NCI-H187 treated with DMSO at 0.1 percent for 48 hours (cell line): ENCODE results near the gene C4orf36.

Source experiments
- DNase-seq: peaks from one replicate; lab custom pipeline; 2025; lab: John Stamatoyannopoulos, UW

Gene C4orf36

GRCh38 chr4:86855572-86855971 is 36.6 kb downstream of the C4orf36 start:
- DNase-seq = no peak

DNA sequence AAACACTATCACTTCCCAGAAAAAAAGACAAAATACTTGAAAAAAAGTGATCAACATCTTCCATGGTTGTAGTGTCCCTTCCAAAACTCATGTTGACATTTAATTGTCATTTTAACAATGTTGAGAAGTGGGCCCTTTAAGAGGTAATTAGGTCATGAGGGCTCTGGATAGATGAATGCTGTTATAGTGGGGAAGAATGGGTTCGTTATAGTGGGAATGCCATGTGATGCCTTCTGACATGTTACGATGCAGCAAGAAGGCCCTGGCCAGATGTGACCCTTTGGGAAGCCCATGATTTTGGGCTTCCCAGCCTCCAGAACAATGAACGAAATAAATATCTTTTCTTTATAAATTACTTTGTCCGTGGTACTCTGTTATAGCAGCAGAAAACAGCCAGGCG is 39.0 kb downstream of the C4orf36 start:
- DNase-seq = no peak

DNA sequence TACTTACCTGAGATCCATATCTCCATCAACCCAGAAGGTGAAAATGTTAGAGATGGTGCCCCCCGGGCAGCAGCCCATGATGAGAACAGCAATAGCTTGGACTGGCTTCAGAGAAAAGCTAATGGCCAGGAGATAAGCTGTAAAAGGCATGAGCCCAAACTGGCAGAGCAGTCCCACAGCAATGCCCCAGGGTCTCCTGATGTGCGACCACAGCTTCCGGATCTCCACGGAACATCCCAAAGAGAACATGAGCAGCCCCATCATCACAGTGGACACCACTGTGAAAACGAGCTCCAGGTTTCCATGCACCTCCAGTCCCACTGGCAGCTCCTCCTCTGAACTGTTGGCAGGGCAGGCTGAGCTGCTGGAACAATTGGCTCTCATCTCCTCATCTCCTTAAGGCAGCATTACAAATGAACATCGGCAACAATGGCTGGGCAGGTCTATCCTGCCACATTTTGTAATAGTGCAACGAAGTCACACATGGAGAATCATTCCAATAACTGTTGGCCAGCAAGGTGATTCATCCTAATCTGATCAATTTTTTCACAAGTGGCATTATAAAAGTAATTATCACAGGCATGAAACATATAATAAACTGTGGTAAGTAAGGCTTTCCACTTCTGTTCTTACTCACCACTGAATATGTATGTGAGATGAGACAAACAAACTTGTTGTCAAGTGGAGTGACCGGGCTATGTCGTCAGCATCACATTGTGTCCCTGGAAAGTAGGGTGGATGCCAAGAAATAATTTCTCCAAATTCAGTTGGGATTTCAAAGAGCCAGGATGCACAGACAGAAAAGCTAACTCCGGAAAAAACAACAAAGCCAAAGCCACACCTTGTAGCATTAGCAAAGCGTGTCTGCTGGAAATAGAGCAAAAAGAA is 43.2 kb downstream of the C4orf36 start, which contains the start of gene SLC10A6:
SLC10A6 (minus strand) TSS at position 653 of the 888 bp plus-strand sequence; CDS start at position 384, 269 bp downstream.
- no peak for DNase-seq

DNA sequence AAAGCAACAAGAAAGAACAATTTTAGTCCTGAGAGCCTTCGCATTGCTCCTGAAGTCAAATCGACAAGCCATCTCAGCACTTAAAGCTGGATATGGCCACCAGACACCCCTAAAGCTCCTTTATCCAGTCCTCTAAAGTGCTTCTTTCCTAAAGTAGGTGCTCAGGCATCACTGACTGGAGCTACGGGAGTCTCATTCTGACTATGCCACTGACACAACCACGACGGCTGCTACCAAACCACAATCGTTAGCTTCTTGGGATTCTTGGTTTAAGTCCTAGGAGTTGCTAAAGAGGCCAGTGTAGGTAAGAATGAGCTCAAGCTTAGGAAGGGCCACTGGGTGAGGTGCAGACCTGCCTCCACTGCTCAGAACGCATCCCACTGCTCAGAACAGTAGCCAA is 44.1 kb downstream of the C4orf36 start:
- DNase-seq = no peak

- no peak for DNase-seq
Measured at GRCh38 chr4:86847571-86847970, 44.7 kb downstream of the C4orf36 start.

DNA sequence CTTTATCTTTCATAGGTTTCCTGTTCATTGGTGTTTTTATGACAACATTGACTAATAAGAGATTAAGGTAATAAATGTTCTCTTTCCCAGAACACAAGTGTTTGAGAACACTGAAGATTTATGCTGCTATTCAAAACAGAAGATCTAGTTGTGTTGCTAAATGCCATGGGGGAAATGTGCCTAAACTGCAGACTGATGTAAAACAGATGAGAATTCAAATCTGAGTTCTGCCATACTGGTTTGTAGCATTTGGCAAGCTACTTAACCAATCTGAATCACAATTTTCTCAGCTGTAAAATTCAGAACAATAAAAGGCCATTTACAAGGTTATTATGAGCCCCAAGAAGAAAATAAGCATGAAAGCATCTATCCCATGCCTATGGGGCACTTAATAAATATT is 45.3 kb downstream of the C4orf36 start:
- DNase-seq = no peak

GRCh38 chr4:86845593-86845992 is 46.6 kb downstream of the C4orf36 start:
- DNase-seq = no peak

DNA sequence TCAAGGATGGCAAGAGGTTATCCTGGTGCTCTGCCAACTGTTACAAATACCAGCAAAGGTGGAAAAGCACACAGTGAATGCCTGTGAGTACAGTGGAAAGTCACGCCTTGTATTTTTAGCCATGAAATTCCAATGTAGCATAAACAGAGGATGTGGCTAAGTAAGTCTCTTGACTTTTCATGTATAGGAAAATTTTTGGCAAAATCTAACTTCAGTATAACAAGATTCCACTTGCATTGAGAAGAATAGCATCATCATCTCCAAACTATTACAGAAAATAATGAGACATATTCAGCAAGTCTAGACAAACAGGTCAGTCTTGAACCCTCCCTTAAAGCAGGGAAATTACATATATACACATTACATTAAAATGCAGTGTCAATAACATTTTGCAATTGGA is 50.9 kb downstream of the C4orf36 start:
- no peak for DNase-seq

GRCh38 chr4:86840858-86841257 is 51.4 kb downstream of the C4orf36 start:
- DNase-seq = no peak

DNA sequence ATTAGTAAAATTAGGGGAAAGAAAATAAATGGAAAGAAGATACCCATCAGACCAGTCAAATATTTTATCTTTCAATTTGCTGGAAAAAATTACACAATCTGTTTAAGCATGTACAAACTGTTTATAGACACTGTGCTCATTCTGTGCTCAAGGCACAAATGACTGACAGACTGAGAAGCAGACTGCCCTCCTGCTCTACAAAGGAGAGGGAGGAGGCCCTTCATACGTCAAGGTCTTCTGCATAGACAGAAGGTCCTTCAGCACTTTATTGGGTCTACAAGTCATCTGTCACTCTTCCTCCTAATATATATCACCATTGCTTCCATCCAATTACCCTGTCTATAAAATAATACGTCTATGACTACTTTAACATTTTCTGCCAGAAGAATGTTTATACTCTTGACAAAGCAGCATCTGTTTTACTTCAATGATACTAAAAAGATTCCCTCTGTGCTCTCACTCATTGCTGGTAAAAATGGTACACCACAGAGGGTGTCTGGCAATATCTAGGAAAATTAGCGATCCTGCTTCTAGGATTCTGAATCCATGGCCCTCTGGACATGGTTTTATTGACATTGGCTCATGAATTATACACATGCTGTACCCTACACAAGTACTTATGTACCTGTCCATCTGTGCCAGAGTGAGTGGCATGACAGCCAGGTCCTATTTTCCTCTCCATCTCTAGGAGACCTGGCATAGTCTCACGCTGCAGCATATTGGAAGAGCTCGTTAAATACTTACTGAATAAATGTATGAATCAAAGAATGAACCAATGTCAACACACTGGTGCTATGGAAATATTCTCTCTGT is 54.3 kb downstream of the C4orf36 start:
- DNase-seq = no peak

DNA sequence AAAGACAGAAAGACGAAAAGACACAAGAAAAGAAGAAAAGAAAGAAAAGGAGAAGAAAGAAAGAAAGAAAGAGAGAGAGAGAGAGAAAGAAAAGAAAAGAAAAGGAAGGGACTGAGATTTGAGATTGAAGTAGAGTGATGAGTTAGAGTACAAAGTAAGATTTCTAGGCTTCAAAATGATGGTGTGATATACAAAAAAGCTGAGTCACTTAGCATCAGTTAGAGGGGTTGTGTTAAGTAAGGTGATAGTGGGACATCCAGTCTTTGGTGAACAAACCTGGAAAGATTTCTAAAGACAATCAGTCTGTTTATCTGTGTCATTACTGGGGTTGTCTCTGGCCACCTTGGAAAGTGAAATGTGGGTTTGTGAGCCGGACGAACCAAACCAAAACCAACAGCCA is 56.5 kb downstream of the C4orf36 start:
- DNase-seq = no peak

DNA sequence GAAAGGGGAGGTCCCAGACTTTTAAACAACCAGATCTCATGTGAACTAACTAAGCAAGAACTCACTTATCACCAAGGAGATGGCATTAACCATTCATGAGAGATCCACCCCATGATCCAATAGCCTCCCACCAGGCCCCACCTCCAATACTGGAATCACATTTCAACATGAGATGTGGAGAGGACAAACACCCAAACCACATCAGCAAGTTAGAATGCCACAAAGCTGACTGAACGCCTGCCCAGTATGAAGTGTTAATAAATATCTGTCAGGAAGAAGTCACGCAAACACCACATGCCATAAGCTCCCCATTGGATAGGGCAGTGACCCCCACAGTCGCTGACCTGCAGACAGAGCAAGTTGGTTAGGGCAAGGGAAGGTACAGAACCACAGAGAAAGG is 57.3 kb downstream of the C4orf36 start:
- no peak for DNase-seq

DNA sequence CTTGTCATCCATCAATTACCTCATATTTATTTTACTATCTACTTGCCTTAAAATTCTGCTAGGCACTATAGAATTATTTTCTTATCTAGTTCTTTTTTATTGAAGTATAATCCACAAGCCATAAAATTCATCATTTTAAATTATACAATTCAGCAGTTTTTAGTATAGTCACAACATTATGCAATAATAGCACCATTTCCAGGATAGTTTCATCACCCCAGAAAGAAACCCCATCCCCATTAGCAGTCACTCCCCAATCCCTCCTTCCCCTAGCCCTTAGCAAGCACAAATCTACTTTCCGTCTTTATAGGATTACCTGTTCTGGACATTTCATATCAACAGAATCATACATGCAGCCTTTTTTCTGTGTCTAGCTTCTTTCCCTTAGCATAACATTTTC is 58.6 kb downstream of the C4orf36 start:
- DNase-seq = no peak

DNA sequence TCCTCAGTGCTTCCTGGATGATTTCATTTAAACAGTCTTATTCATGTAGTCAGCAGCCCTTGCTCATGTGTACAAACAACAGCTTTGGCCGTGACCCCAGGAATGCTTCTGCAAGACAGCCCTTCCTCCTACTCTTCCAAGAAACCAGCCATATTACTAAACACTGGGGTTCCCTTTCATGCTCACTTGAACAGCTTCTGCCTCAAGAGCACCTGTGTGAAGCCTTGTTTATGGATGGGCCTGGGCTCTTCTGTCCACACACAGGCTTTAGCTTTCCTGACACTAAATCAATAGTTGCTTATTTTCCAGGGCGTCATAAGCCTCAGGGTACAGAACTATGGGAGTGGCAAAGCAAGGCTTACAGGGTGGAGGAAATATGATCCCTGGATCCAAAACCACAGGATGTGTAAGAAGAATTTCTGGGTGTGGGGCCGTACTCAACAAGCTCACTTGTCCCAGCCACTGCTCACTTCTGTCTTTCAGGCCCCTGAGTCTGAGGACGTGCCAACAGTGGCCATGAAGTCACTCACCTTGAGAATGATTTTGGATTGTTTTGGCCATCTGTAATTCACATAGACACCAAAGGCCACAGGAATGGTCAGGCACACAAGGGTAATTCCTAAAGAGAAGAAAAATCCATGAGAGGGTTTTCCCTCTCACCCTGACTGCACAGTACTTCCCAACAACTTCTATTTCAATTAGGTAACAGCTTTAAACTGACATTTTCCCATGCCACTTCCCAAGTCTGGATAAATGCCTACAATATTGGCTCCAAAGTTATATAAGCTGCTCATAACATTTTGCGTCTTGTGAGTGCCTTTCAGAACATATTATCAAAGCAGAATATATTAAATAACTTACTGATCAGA is 60.7 kb downstream of the C4orf36 start:
- peak; percentile 49 for DNase-seq
